Spleen (tissue), 7 donors: ENCODE results near the gene COL16A1.

ENCODE experiments used
- CTCF ChIP-seq, 11 experiments: fragments of 200-600 bp in 7 of 11; fragments of 450-650 bp in 4 of 11; sonication (generic) in 4 of 11; IDR thresholded peaks in 8 of 11; conservative IDR thresholded peaks in 3 of 11; 1 replicate in 7 of 11; 2 replicates in 4 of 11; pipeline versions ENCODE4 v1.4.0 to v1.8.0; 2016 to 2021; ENCODE audit warnings: antibody characterized with exemption in 11 of 11, inconsistent platforms in 4 of 11, mild to moderate bottlenecking in 1 of 11
- POLR2A ChIP-seq, 3 donors: fragments of 450-650 bp; IDR thresholded peaks; one replicate each; pipeline ENCODE4 v1.5.1; 2017; ENCODE audit warnings: antibody characterized with exemption in 3 of 3, mild to moderate bottlenecking in 1 of 3
- POLR2AphosphoS5 ChIP-seq, 3 donors: sonication (generic); formaldehyde crosslinking; IDR thresholded peaks; one replicate each; pipeline ENCODE4 v1.5.1; 2017; ENCODE audit warnings: antibody characterized with exemption in 3 of 3
- donor health status: DM: no; HTN: no; CAD: no; lungs with moderate emphysema.
- donor health status: DM: no; HTN: no; CAD: no.
- donor health status: DM: no; HTN: no; CAD: no.

GRCh38 chr1:31669786-31670592 is 33.8 kb downstream of the COL16A1 start:
- TF ChIP-seq POLR2AphosphoS5 (IDR thresholded peaks at IDR 0.05): peak in 1 of 3 donors; percentile 6
- TF ChIP-seq POLR2A (IDR thresholded peaks at IDR 0.05): no peak
- TF ChIP-seq CTCF (IDR thresholded peaks at IDR 0.05 in 8 of 11, conservative IDR thresholded peaks at IDR 0.05 in 3 of 11): peak in 1 of 11 experiments; percentile 8
